GM12878 (cell line): Measurements from ENCODE around the gene UCKL1.

ENCODE experiments used
- BCL11A ChIP-seq: IDR thresholded peaks from 2 replicates; pipeline ENCODE4 v1.6.1; 2011; ENCODE audit warnings: low read depth, low read length
- CHD1 ChIP-seq: IDR thresholded peaks from 2 replicates; pipeline ENCODE4 v1.6.1; 2012; ENCODE audit warnings: low read depth, low read length, improper control_type of control experiment
- CREM ChIP-seq: IDR thresholded peaks from 2 replicates; pipeline ENCODE4 v1.6.1; 2014; ENCODE audit warnings: antibody characterized with exemption, low read depth
- CTCF ChIP-seq, 3 experiments: IDR thresholded peaks in 2 of 3; conservative IDR thresholded peaks in 1 of 3; 2 replicates each; pipeline ENCODE4 v1.5.1; 2011; ENCODE audit warnings: low read depth in 3 of 3, low read length in 3 of 3, mild to moderate bottlenecking in 3 of 3, control low read depth in 2 of 3, moderate library complexity in 2 of 3, inconsistent platforms in 1 of 3, mixed read lengths in 1 of 3; ENCODE audit not compliant: control insufficient read depth in 2 of 3, insufficient read depth in 1 of 3; ENCODE audit errors: extremely low read depth in 1 of 3
- EGR1 ChIP-seq, 2 experiments: IDR thresholded peaks; 1 replicate in 1 of 2; 2 replicates in 1 of 2; pipeline ENCODE4 v1.6.1; 2011 to 2012; ENCODE audit warnings: low read depth in 2 of 2, low read length in 2 of 2, borderline replicate concordance in 1 of 2, mild to moderate bottlenecking in 1 of 2, moderate library complexity in 1 of 2
- MYC ChIP-seq: IDR thresholded peaks from 2 replicates; pipeline ENCODE4 v1.6.1; 2011; ENCODE audit warnings: mild to moderate bottlenecking, low read length, moderate library complexity, inconsistent platforms; ENCODE audit not compliant: insufficient read depth, insufficient replicate concordance, insufficient read length, severe bottlenecking
- POLR2A ChIP-seq: IDR thresholded peaks from 2 replicates; pipeline ENCODE4 v1.6.1; 2011; ENCODE audit warnings: low read depth, mild to moderate bottlenecking, low read length
- POLR2AphosphoS5 ChIP-seq: IDR thresholded peaks from 2 replicates; pipeline ENCODE4 v1.6.1; 2011; ENCODE audit warnings: mild to moderate bottlenecking, low read length, inconsistent platforms
- SUPT20H ChIP-seq: IDR thresholded peaks from 2 replicates; pipeline ENCODE4 v1.6.1; 2011; ENCODE audit warnings: low read depth, mild to moderate bottlenecking, low read length, moderate library complexity, borderline replicate concordance; ENCODE audit not compliant: control insufficient read depth
- USF2 ChIP-seq: IDR thresholded peaks from 2 replicates; pipeline ENCODE4 v1.6.1; 2011; ENCODE audit warnings: low read depth, low read length, improper control_type of control experiment, borderline replicate concordance

- no peak for TF ChIP-seq CTCF (IDR thresholded peaks at IDR 0.05 in 2 of 3, conservative IDR thresholded peaks at IDR 0.05 in 1 of 3; ENCODE audit: control insufficient read depth in 2 of 3, extremely low read depth in 1 of 3, insufficient read depth in 1 of 3, low read depth in 3 of 3, low read length in 3 of 3)
- TF ChIP-seq POLR2AphosphoS5, result no peak
- no peak for TF ChIP-seq CHD1
- no peak for TF ChIP-seq BCL11A
- no peak for TF ChIP-seq CREM
- no peak for TF ChIP-seq SUPT20H
- TF ChIP-seq POLR2A, result no peak
- no peak for TF ChIP-seq MYC
- no peak for TF ChIP-seq EGR1 (IDR thresholded peaks at IDR 0.05; ENCODE audit: borderline replicate concordance in 1 of 2, low read depth in 2 of 2, low read length in 2 of 2)
- TF ChIP-seq USF2, result no peak
These were observed 32.0 kb downstream of the UCKL1 start for GRCh38 chr20:63924241-63924640.
